ENCODE results near the gene SUPT4H1.

DNA sequence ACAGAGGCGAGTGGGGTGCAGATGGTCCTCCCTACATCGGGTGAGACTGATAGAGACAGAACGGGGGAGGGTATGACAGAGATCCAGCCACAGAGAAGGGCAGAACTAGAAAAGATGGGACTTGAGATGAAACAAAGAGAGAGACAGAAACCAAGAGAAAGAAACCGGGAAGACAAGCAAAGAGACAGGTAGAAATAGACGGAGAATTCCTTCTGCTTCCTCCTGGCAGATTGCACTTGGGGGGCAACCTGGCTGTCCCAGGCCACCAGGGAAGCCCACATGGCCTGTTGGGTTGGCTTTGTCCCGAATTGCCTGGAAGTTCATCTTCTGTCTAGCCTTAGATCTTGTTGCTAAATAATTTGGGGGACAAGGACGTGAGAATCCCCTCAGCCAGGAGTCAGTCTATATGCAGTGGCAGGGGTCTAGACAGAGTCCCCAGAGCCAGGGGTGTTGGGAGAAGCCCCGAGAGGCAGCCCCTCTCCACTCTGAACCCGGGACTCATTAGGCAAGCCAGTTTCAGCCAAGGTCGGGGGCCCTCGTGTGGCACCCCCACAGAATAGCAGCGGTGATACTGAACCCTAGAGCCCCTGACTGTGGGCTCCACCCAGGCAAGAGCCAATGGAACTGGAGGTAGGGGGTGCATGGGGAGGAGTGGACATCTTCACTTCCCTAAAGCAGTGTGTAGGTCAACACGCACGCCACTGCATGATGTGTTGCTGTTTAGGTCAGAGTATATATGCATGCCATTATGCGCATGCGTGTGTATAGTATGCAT is 22.8 kb downstream of the SUPT4H1 start:
- peak in 1 of 4 experiments; percentile 17 for TF ChIP-seq CTCF (IDR thresholded peaks at IDR 0.05)
- TF ChIP-seq POLR2AphosphoS5 (IDR thresholded peaks at IDR 0.05), result no peak
